SU-DHL-6 (cell line): ENCODE data around the gene JMJD7.

Source experiments
- EZH2phosphoT487 ChIP-seq: fragments of 200-600 bp; sonication (generic), shearing (Covaris generic); conservative IDR thresholded peaks from 2 replicates; pipeline ENCODE4 v1.6.1; 2018; ENCODE audit warnings: mild to moderate bottlenecking, antibody characterized with exemption, low read length, moderate library complexity, mixed read lengths
- TF ChIP-seq, protein P1 (sequence below): fragments of 200-600 bp; sonication (generic); IDR thresholded peaks from one replicate; pipeline ENCODE4 v1.5.1; 2017; ENCODE audit warnings: antibody characterized with exemption, mild to moderate bottlenecking, low read length, moderate library complexity; ENCODE audit not compliant: insufficient read depth, poor library complexity, severe bottlenecking

DNA sequence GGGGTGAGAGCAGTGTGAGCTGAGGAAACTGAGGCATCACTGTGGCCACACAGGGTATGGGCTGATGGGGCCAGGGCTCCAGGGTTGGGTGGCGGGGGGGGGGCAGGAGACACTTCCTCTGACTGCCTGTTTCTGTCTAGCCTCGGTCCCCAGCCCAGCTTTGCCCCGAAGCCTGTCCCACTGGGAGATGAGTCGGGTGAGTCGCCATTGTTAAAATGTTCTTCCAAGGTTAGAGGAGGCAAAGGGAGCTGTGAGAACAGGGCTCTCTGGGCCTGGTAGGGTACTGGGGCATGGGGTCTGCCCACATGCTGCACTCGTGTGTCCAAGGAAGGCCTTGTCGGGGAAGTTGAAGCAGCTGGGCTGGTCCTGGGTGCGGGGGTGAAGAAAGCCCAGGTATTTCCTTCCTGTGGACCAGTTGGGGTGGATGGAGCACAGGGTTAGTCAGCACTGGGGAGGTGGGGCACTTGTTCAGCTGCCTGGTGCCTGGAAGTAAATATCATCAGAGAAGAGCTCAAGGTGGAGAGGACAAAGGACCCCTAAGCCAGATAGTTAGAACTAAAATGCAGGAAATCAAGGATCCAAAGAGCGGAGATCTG is 8.3 kb upstream of the JMJD7 start:
- TF ChIP-seq, protein P1, sequence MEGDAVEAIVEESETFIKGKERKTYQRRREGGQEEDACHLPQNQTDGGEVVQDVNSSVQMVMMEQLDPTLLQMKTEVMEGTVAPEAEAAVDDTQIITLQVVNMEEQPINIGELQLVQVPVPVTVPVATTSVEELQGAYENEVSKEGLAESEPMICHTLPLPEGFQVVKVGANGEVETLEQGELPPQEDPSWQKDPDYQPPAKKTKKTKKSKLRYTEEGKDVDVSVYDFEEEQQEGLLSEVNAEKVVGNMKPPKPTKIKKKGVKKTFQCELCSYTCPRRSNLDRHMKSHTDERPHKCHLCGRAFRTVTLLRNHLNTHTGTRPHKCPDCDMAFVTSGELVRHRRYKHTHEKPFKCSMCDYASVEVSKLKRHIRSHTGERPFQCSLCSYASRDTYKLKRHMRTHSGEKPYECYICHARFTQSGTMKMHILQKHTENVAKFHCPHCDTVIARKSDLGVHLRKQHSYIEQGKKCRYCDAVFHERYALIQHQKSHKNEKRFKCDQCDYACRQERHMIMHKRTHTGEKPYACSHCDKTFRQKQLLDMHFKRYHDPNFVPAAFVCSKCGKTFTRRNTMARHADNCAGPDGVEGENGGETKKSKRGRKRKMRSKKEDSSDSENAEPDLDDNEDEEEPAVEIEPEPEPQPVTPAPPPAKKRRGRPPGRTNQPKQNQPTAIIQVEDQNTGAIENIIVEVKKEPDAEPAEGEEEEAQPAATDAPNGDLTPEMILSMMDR = no peak
- no peak for TF ChIP-seq EZH2phosphoT487
